ENCODE data around the gene RNF175.

RNF175 gene

DNA sequence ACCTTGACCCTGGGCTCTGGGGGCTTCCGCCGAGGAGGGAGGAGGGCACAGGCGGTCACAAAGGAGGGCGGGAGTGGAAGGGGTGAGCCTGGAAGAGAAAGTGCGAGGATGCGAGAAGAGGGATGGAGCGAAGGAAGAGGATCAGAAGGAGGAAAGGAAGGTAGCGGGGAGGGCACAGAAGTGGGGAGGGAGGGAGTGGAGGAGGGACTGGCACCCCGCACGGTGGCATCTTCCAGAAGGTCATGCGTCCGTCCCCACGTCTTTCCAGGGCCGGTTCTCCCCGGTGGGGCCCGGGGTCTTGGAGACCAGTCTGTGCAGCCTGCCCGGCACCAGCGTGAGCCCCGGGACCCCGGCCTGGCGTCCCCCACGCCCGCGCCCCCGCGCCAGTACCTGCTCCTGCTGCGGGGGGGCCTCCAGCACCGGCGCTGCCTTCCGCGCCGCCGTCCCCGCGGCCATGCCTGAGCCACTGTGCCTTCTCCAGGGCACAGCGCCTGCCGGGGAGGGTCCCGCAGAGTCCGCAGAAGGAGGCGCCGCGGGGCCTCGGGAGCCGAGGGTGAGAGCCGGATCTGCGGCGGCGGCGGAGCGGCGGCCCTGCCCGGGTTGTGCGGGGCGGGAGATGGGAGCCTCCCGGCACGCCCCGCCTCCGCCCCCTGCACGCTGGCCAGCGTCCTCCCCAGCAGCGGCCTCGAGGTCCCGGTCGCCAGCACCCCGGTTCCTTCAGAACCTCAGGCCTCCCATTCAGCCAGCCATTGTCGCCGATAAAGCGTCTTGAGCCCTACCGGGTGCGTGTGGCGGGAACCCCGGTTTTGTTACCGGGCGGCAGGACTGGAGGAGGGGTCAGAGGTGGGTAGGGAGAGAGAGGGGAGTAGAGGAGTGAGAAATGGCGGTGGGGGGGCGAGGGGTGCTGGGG is at the start of gene RNF175:
TSS of gene RNF175 (minus strand) at position 618 of the 910 bp plus-strand sequence. CDS start at position 456, 162 bp downstream.
- no peak for DNase-seq (ENCODE audit: low spot score)
- no peak for TF ChIP-seq CTCF (IDR thresholded peaks at IDR 0.05; ENCODE audit: extremely low read depth, missing control alignments)

DNA sequence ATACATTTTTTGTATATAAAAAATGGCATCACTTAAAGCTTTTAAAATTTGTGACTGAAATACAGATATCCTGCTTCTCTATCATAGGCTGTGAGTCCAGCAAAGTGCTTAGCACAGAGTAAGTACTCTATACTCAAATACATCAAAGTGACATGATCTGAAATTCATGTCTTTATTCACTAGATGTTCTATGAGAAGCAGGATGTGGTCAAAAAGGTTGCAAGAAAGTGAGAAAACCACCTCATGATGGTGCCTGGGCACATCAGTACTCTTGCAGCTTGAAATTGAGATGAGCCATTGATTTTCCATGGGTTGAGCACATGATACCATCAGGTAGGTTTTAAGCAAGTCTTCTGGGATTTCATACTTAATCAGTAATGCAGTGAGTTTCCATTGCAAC is 49.5 kb upstream of the RNF175 start:
- no peak for TF ChIP-seq CTCF (IDR thresholded peaks at IDR 0.05; ENCODE audit: extremely low read depth, missing control alignments)
- DNase-seq (ENCODE audit: low spot score): no peak

DNA sequence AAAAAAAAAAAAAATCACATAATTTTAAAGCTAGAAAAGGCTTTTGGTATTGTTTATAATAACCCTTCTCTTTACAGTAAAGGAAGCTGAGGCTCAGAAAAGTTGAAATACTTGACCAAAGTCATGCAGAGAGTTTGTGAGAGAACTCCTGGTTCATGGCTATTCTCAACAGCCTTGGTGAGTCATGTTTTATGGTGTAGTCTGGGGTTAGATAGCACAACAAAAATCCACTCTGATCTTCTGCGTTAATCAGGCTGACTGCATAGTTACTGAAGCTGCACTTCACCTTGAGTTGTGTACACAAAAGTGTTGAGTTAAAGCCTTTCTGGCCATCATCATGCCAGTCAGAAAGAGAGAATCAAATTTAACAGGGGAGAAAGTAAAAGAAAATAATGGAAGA is 48.4 kb upstream of the RNF175 start:
- DNase-seq (ENCODE audit: low spot score): no peak
- TF ChIP-seq CTCF (IDR thresholded peaks at IDR 0.05; ENCODE audit: extremely low read depth, missing control alignments): no peak

DNA sequence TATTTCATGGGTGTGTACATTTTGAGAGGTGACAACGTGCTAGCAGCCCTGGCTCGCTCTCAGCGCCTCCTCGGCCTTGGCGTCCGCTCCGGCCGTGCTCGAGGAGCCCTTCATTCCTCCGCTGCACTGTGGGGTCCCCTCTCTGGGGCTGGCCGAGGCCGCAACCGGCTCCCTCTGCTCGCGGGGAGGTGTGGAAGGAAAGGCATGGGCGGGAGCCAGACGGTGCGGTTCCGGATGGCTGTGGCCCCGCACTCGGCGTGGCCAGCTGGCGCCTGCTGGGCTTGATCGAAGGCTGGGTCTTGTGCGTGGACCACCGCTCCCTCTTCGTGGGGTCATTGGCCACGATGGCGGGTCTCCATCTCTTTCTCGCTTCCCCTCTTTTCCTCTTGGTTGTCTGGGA is 46.2 kb upstream of the RNF175 start:
- DNase-seq (ENCODE audit: low spot score): no peak

DNA sequence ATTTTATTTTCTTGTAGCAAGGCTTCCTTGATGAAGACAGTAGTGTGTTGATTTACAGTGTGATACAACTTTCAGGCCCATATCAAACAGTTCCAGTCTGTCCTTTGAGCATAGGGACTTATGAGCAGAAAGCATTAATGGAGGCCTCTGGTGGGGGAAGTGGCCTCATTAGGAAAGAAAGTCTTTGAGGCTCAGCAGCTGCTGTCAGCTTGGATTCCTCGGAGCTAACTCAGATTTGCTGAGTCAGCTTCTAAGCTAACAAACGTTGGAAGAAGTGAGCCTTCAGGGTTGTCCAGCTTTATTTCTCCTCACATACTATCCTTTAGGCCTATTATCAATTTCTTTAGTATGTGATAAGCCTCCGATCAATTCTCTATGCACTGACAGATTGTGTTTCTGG is 44.9 kb upstream of the RNF175 start:
- no peak for DNase-seq (ENCODE audit: low spot score)

More for the DNA sequence above, 46.2 kb upstream of the RNF175 start:
- TF ChIP-seq CTCF (IDR thresholded peaks at IDR 0.05; ENCODE audit: extremely low read depth, missing control alignments): no peak

GRCh38 chr4:153799694-153800074 is 39.9 kb upstream of the RNF175 start:
- no peak for DNase-seq (ENCODE audit: low spot score)
- TF ChIP-seq CTCF (IDR thresholded peaks at IDR 0.05; ENCODE audit: extremely low read depth, missing control alignments): no peak

More for the DNA sequence above, 44.9 kb upstream of the RNF175 start:
- TF ChIP-seq CTCF (IDR thresholded peaks at IDR 0.05; ENCODE audit: extremely low read depth, missing control alignments): no peak

GRCh38 chr4:153798901-153799693 is 39.3 kb upstream of the RNF175 start:
- no peak for DNase-seq (ENCODE audit: low spot score)
- TF ChIP-seq CTCF (IDR thresholded peaks at IDR 0.05; ENCODE audit: extremely low read depth, missing control alignments): no peak

Measured in GM20000 (cell line).